HEK293 (cell line): ENCODE measurements around the gene STK10.

Source experiments
- CTCF ChIA-PET: fragments of 350-600 bp; formaldehyde crosslinking; extraction: SDS; loops from one replicate; lab custom pipeline; 2021; ENCODE audit warnings: antibody characterized with exemption; lab: Yijun Ruan, JAX
- POLR2A ChIA-PET: fragments of 300-600 bp; formaldehyde crosslinking; extraction: SDS; loops from one replicate; lab custom pipeline; 2020; ENCODE audit warnings: antibody characterized with exemption, inconsistent platforms; lab: Yijun Ruan, JAX
- H3K27ac ChIP-seq: fragments of 200-500 bp; sonication (Bioruptor generic); 2 replicates; pipeline ENCODE4 v1.5.1; 2014; ENCODE audit warnings: low read depth, low read length, control low read depth, inconsistent platforms; ENCODE audit errors: extremely low read depth
- H3K36me3 ChIP-seq, 2 experiments: fragments of 200-500 bp in 1 of 2; sonication (Bioruptor generic) in 1 of 2; 1 replicate in 1 of 2; 2 replicates in 1 of 2; pipeline ENCODE4 v1.5.1; 2014 to 2017; ENCODE audit warnings: inconsistent platforms in 2 of 2, low read length in 2 of 2; ENCODE audit not compliant: control insufficient read depth in 2 of 2, insufficient read depth in 1 of 2
- H3K4me1 ChIP-seq: fragments of 200-500 bp; sonication (Bioruptor generic); 2 replicates; pipeline ENCODE4 v1.5.1; 2014; ENCODE audit warnings: mild to moderate bottlenecking, low read length, inconsistent platforms; ENCODE audit not compliant: control insufficient read depth, insufficient read depth
- H3K4me3 ChIP-seq: 2 replicates; pipeline ENCODE4 v1.5.1; 2011; ENCODE audit warnings: low read depth, mild to moderate bottlenecking, control low read depth, low read length, moderate library complexity
- H3K9me3 ChIP-seq: fragments of 200-500 bp; sonication (Bioruptor generic); 2 replicates; pipeline ENCODE4 v1.5.1; 2014; ENCODE audit warnings: low read depth, low read length, inconsistent platforms; ENCODE audit not compliant: control insufficient read depth, insufficient read depth
- ELK4 ChIP-seq: IDR thresholded peaks from 2 replicates; pipeline ENCODE4 v1.6.1; 2011; ENCODE audit warnings: mild to moderate bottlenecking, low read depth, low read length, borderline replicate concordance
- FEZF1 ChIP-seq: fragments of 450-650 bp; formaldehyde crosslinking; IDR thresholded peaks from 2 replicates; pipeline ENCODE4 v1.5.1; 2016; ENCODE audit warnings: missing biosample characterization, missing genetic modification characterization
- GLI4 ChIP-seq: fragments of 450-650 bp; formaldehyde crosslinking; IDR thresholded peaks from 2 replicates; pipeline ENCODE4 v1.5.1; 2016; ENCODE audit warnings: missing biosample characterization, missing genetic modification characterization
- PATZ1 ChIP-seq: fragments of 450-650 bp; formaldehyde crosslinking; IDR thresholded peaks from 2 replicates; pipeline ENCODE4 v1.5.1; 2016; ENCODE audit warnings: missing biosample characterization, missing genetic modification characterization
- PRDM1 ChIP-seq: fragments of 450-650 bp; formaldehyde crosslinking; IDR thresholded peaks from 2 replicates; pipeline ENCODE4; 2016; ENCODE audit warnings: missing biosample characterization, missing genetic modification characterization
- SALL2 ChIP-seq: fragments of 450-650 bp; formaldehyde crosslinking; IDR thresholded peaks from 2 replicates; pipeline ENCODE4 v1.5.0; 2017; ENCODE audit warnings: missing biosample characterization, mild to moderate bottlenecking, missing genetic modification characterization, borderline replicate concordance
- YY1 ChIP-seq: fragments of 450-650 bp; formaldehyde crosslinking; IDR thresholded peaks from 2 replicates; pipeline ENCODE4 v1.5.1; 2018; ENCODE audit warnings: missing biosample characterization, missing genetic modification characterization
- ZBTB17 ChIP-seq: fragments of 450-650 bp; formaldehyde crosslinking; IDR thresholded peaks from 2 replicates; pipeline ENCODE4 v1.5.1; 2016; ENCODE audit warnings: missing biosample characterization, missing genetic modification characterization
- ZBTB26 ChIP-seq: fragments of 450-650 bp; formaldehyde crosslinking; optimal IDR thresholded peaks from 2 replicates; pipeline ENCODE3; 2016; ENCODE audit warnings: missing biosample characterization, mild to moderate bottlenecking, missing genetic modification characterization
- ZBTB49 ChIP-seq: fragments of 450-650 bp; formaldehyde crosslinking; IDR thresholded peaks from 2 replicates; pipeline ENCODE4 v1.5.1; 2016; ENCODE audit warnings: missing biosample characterization, missing genetic modification characterization, low read depth
- ZNF112 ChIP-seq: fragments of 450-650 bp; formaldehyde crosslinking; IDR thresholded peaks from 2 replicates; pipeline ENCODE4 v1.5.0; 2017; ENCODE audit warnings: missing biosample characterization, missing genetic modification characterization
- ZNF132 ChIP-seq: fragments of 450-650 bp; formaldehyde crosslinking; IDR thresholded peaks from 2 replicates; pipeline ENCODE4 v1.5.1; 2017; ENCODE audit warnings: missing biosample characterization, missing genetic modification characterization, borderline replicate concordance
- ZNF140 ChIP-seq: fragments of 450-650 bp; formaldehyde crosslinking; IDR thresholded peaks from 2 replicates; pipeline ENCODE4 v1.5.1; 2016; ENCODE audit warnings: missing biosample characterization, missing genetic modification characterization
- ZNF146 ChIP-seq: fragments of 450-650 bp; formaldehyde crosslinking; IDR thresholded peaks from 2 replicates; pipeline ENCODE4 v1.5.1; 2016; ENCODE audit warnings: missing biosample characterization, missing genetic modification characterization
- ZNF19 ChIP-seq: fragments of 450-650 bp; formaldehyde crosslinking; IDR thresholded peaks from 2 replicates; pipeline ENCODE4; 2016; ENCODE audit warnings: missing biosample characterization, missing genetic modification characterization, low read depth
- ZNF214 ChIP-seq: fragments of 450-650 bp; formaldehyde crosslinking; IDR thresholded peaks from 2 replicates; pipeline ENCODE4 v1.5.1; 2017; ENCODE audit warnings: missing biosample characterization, mild to moderate bottlenecking, missing genetic modification characterization, borderline replicate concordance
- ZNF24 ChIP-seq: fragments of 450-650 bp; formaldehyde crosslinking; IDR thresholded peaks from 2 replicates; pipeline ENCODE4 v1.5.1; 2016; ENCODE audit warnings: missing biosample characterization, missing genetic modification characterization
- ZNF324 ChIP-seq: fragments of 450-650 bp; formaldehyde crosslinking; IDR thresholded peaks from 2 replicates; pipeline ENCODE4 v1.5.1; 2016; ENCODE audit warnings: missing biosample characterization, missing genetic modification characterization
- ZNF391 ChIP-seq: fragments of 450-650 bp; formaldehyde crosslinking; IDR thresholded peaks from 2 replicates; pipeline ENCODE4 v1.5.1; 2016; ENCODE audit warnings: low read depth, missing biosample characterization, missing genetic modification characterization, borderline replicate concordance
- ZNF529 ChIP-seq: fragments of 450-650 bp; formaldehyde crosslinking; IDR thresholded peaks from 2 replicates; pipeline ENCODE4 v1.5.1; 2017; ENCODE audit warnings: missing genetic modification characterization, missing biosample characterization; ENCODE audit not compliant: insufficient replicate concordance
- ZNF530 ChIP-seq: fragments of 450-650 bp; formaldehyde crosslinking; IDR thresholded peaks from 2 replicates; pipeline ENCODE4 v1.5.1; 2016; ENCODE audit warnings: low read depth, missing biosample characterization, missing genetic modification characterization
- ZNF580 ChIP-seq: fragments of 450-650 bp; formaldehyde crosslinking; IDR thresholded peaks from 2 replicates; pipeline ENCODE4 v1.5.1; 2016; ENCODE audit warnings: missing biosample characterization, missing genetic modification characterization
- ZNF623 ChIP-seq: fragments of 450-650 bp; formaldehyde crosslinking; IDR thresholded peaks from 2 replicates; pipeline ENCODE4 v1.5.1; 2016; ENCODE audit warnings: missing biosample characterization, missing genetic modification characterization
- ZNF624 ChIP-seq: fragments of 450-650 bp; formaldehyde crosslinking; IDR thresholded peaks from 2 replicates; pipeline ENCODE4 v1.5.1; 2017; ENCODE audit warnings: missing biosample characterization, missing genetic modification characterization
- ZNF629 ChIP-seq: fragments of 450-650 bp; formaldehyde crosslinking; IDR thresholded peaks from 2 replicates; pipeline ENCODE4 v1.5.1; 2017; ENCODE audit warnings: missing biosample characterization, missing genetic modification characterization
- ZNF660 ChIP-seq: fragments of 450-650 bp; IDR thresholded peaks from 2 replicates; pipeline ENCODE4 v1.5.1; 2018; ENCODE audit warnings: missing biosample characterization, mild to moderate bottlenecking, missing genetic modification characterization
- ZNF777 ChIP-seq: fragments of 450-650 bp; formaldehyde crosslinking; IDR thresholded peaks from 2 replicates; pipeline ENCODE4 v1.5.1; 2017; ENCODE audit warnings: missing biosample characterization, missing genetic modification characterization, borderline replicate concordance
- ZSCAN16 ChIP-seq: fragments of 450-650 bp; formaldehyde crosslinking; IDR thresholded peaks from 2 replicates; pipeline ENCODE4 v1.5.1; 2016; ENCODE audit warnings: missing biosample characterization, missing genetic modification characterization
- ZSCAN5A ChIP-seq: fragments of 450-650 bp; formaldehyde crosslinking; IDR thresholded peaks from 2 replicates; pipeline ENCODE4 v1.5.1; 2016; ENCODE audit warnings: missing biosample characterization, missing genetic modification characterization

The STK10 gene

GRCh38 chr5:172002310-172002709 is 185.7 kb downstream of the STK10 start (continued):
- no peak for TF ChIP-seq SALL2 (tag by site-specific recombination)
- TF ChIP-seq ELK4 = no peak
- TF ChIP-seq ZNF529 (tag by site-specific recombination) = no peak
- TF ChIP-seq ZSCAN5A = no peak
- TF ChIP-seq ZNF623 (tag by site-specific recombination) = no peak
- TF ChIP-seq ZNF580 = 0 out of 2 replicates have a peak, but pooled peaks have one; percentile 34
- no peak for TF ChIP-seq ZNF140
- TF ChIP-seq YY1 (tag by site-specific recombination) = no peak
- no peak for TF ChIP-seq GLI4 (tag by site-specific recombination)
- TF ChIP-seq ZSCAN16 (tag by site-specific recombination) = no peak
- peak; percentile 47; the same call in 1 of the 2 replicates for TF ChIP-seq ZNF660
- no peak for TF ChIP-seq ZNF214 (tag by site-specific recombination)
- peak; percentile 17; the same call in 1 of the 2 replicates for TF ChIP-seq PATZ1 (tag by site-specific recombination)
- peak; percentile 61 for TF ChIP-seq ZBTB17 (tag by site-specific recombination)
- TF ChIP-seq PRDM1 (tag by site-specific recombination) = peak; percentile 79
- TF ChIP-seq ZNF624 (tag by site-specific recombination) = no peak
- no peak for TF ChIP-seq ZNF324 (tag by site-specific recombination)

GRCh38 chr5:171999877-172000276 is 188.1 kb downstream of the STK10 start:
- ChIA-PET CTCF (interaction anchor here (1.0 kb wide), 1 partner anchor 15 kb away, joined by 4 read pairs; no protein-coding TSS in a partner anchor), POLR2A (no interaction called here)
- Histone ChIP-seq H3K27ac (no peak overlapping the region), H3K4me3 (no peak overlapping the region), H3K36me3 (peaks cover 9 to 11% of the 10 kb centered on the region in 2 experiments; a peak in 2 of 3 replicates), H3K9me3 (no peaks in the 10 kb centered on the region), H3K4me1 (peaks cover 35% of the 10 kb centered on the region)
- no peak for TF ChIP-seq ELK4
- no peak for TF ChIP-seq ZBTB49
- TF ChIP-seq ZNF146 (tag by site-specific recombination) = no peak
- no peak for TF ChIP-seq ZNF391 (tag by site-specific recombination)
- no peak for TF ChIP-seq ZNF132 (tag by site-specific recombination)
- no peak for TF ChIP-seq ZNF112 (tag by site-specific recombination)
- no peak for TF ChIP-seq ZNF530
- no peak for TF ChIP-seq FEZF1
- TF ChIP-seq ZNF19 (tag by site-specific recombination) = no peak
- TF ChIP-seq ZNF629 (tag by site-specific recombination) = no peak
- TF ChIP-seq ZNF24 (tag by site-specific recombination) = no peak
- TF ChIP-seq ZBTB26 (tag by site-specific recombination) = no peak
- no peak for TF ChIP-seq ZNF777
